OCI-LY7 (cell line): ENCODE data around the gene TPTE2. TPM values are rescaled to one million over a fixed set of nuclear protein-coding genes. Genes with fewer than 3 reads are reported as not detected.
"Not testable (repeated sequence)": the region's sequence is repeated elsewhere in the genome, so short reads cannot be mapped to it uniquely, and the experiment has no call there.

Experiments used
- BruUV-seq: library from RNA; stranded (reverse); fragments of 400-500 nt; replicated peaks from 2 replicates; lab custom pipeline; 2021; lab: Mats Ljungman, UMichigan
- CTCF ChIA-PET: fragments of 300-600 bp; sonication (Branson Sonifier 250); formaldehyde crosslinking; loops from one replicate; lab custom pipeline; 2022; ENCODE audit warnings: antibody characterized with exemption; ENCODE audit not compliant: unreplicated experiment; lab: Charles Lee
- POLR2A ChIA-PET: fragments of 300-600 bp; sonication (Branson Sonifier 250); formaldehyde crosslinking; loops from one replicate; lab custom pipeline; 2022; ENCODE audit warnings: antibody characterized with exemption; lab: Charles Lee
- DNase-seq: peaks from one replicate; pipeline ENCODE4 v3.0.0-alpha.2; 2015; ENCODE audit warnings: low spot score
- H2AFZ ChIP-seq: fragments of 200-600 bp; sonication (generic), shearing (Covaris generic); 2 replicates; pipeline ENCODE4 v1.6.1; 2014; ENCODE audit warnings: mild to moderate bottlenecking, antibody characterized with exemption, low read length, moderate library complexity
- H3K27ac ChIP-seq: fragments of 200-600 bp; sonication (generic); 2 replicates; pipeline ENCODE4 v1.5.1; 2014; ENCODE audit warnings: mixed run types, low read depth, mild to moderate bottlenecking, moderate library complexity, low read length, inconsistent platforms; ENCODE audit not compliant: poor library complexity, severe bottlenecking
- H3K36me3 ChIP-seq: fragments of 200-600 bp; sonication (generic); 2 replicates; pipeline ENCODE4 v1.6.1; 2014; ENCODE audit warnings: mild to moderate bottlenecking, antibody characterized with exemption, low read length, moderate library complexity, mixed read lengths; ENCODE audit not compliant: insufficient read depth
- H3K4me1 ChIP-seq: fragments of 200-600 bp; sonication (generic); 2 replicates; pipeline ENCODE4 v1.5.1; 2014; ENCODE audit warnings: mild to moderate bottlenecking, low read length; ENCODE audit not compliant: insufficient read depth, poor library complexity, severe bottlenecking
- H3K4me2 ChIP-seq: fragments of 200-600 bp; sonication (generic); 2 replicates; pipeline ENCODE4 v1.6.1; 2014; ENCODE audit warnings: mild to moderate bottlenecking, low read length
- H3K4me3 ChIP-seq: fragments of 200-600 bp; sonication (generic); 2 replicates; pipeline ENCODE4 v1.5.1; 2014; ENCODE audit warnings: mild to moderate bottlenecking, low read depth, low read length; ENCODE audit not compliant: poor library complexity, severe bottlenecking
- H3K79me2 ChIP-seq: fragments of 200-600 bp; sonication (generic); 2 replicates; pipeline ENCODE4 v1.6.1; 2016; ENCODE audit warnings: low read depth, mild to moderate bottlenecking, low read length, moderate library complexity, mixed read lengths; ENCODE audit not compliant: insufficient read depth
- H3K9me2 ChIP-seq: fragments of 200-600 bp; sonication (generic); 2 replicates; pipeline ENCODE4 v1.6.1; 2016; ENCODE audit warnings: mild to moderate bottlenecking, low read length, mixed read lengths; ENCODE audit not compliant: insufficient read depth
- H3K9me3 ChIP-seq: fragments of 200-600 bp; sonication (generic); 2 replicates; pipeline ENCODE4 v1.6.1; 2014; ENCODE audit warnings: mild to moderate bottlenecking, mixed run types, low read length, mixed read lengths
- H4K20me1 ChIP-seq: fragments of 200-600 bp; sonication (generic); 2 replicates; pipeline ENCODE4 v1.6.1; 2014; ENCODE audit warnings: mild to moderate bottlenecking, antibody characterized with exemption, low read length, moderate library complexity, mixed read lengths; ENCODE audit not compliant: insufficient read depth
- EZH2phosphoT487 ChIP-seq: fragments of 200-600 bp; sonication (generic); IDR thresholded peaks from 2 replicates; pipeline ENCODE4 v1.6.1; 2018; ENCODE audit warnings: low read depth, borderline replicate concordance, mild to moderate bottlenecking, mixed run types, antibody characterized with exemption, low read length, moderate library complexity, mixed read lengths
- intact Hi-C: fragments of 100-400 bp; cut with micrococcal nuclease; formaldehyde crosslinking; loops from one replicate; pipeline ENCODE4 v1.10.0; 2022; ENCODE audit not compliant: unreplicated experiment
- total RNA-seq, 2 experiments: library from RNA; depleted of rRNA in 1 of 2; stranded (reverse); fragments of >200 nt in 1 of 2; shearing (Covaris generic) in 1 of 2; gene quantifications; 2 replicates each; pipeline ENCODE4 v1.2.3, GENCODE V29; 2014 to 2022
- TF ChIP-seq, protein P1 (sequence below): fragments of 200-600 bp; sonication (generic); conservative IDR thresholded peaks from 2 replicates; pipeline ENCODE4 v1.5.1; 2014; ENCODE audit warnings: mild to moderate bottlenecking, antibody characterized with exemption, low read length, moderate library complexity, mixed read lengths

The TPTE2 gene
- total RNA-seq, 2 experiments from 2014 or later, result 0.27 TPM; not detected in 1

DNA sequence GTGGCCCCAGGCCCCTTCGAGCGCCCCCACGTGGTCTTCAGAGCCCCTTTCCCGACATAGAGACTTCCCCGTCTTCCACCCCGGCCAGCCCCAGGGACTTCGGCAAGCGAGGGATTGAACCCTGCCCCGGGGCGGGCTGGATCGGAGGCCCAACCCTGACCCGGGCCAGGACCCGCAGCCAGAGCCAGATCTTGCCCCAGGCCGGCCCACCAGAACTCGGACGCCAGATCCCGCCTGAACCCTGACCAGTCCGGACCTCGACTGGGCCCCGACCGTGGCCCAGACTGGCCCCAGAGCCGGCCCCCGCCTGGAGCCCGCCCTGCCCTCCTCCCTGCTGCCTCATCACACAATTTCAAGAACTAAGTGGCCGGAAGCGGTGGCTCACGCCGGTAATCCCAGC is 253 bp upstream of the TPTE2 start:
- H3K79me2 ChIP-seq, result no peaks in the 10 kb centered on the region
- H3K9me3 ChIP-seq, result no peaks in the 10 kb centered on the region
- no peak overlapping the region for H2AFZ ChIP-seq
- H3K36me3 ChIP-seq, result no peaks in the 10 kb centered on the region
- intact Hi-C loops, result no loop called here
- H4K20me1 ChIP-seq, result no peaks in the 10 kb centered on the region
- no peak overlapping the region for H3K4me3 ChIP-seq
- H3K9me2 ChIP-seq, result no peaks in the 10 kb centered on the region
- CTCF ChIA-PET, result no interaction called here
- BruUV-seq, result no TSS peak
- H3K4me1 ChIP-seq, result no peaks in the 10 kb centered on the region
- H3K27ac ChIP-seq, result no peak overlapping the region
- no peak for DNase-seq
- no peak overlapping the region for H3K4me2 ChIP-seq
- TF ChIP-seq EZH2phosphoT487, result no peak
- TF ChIP-seq, protein P1, sequence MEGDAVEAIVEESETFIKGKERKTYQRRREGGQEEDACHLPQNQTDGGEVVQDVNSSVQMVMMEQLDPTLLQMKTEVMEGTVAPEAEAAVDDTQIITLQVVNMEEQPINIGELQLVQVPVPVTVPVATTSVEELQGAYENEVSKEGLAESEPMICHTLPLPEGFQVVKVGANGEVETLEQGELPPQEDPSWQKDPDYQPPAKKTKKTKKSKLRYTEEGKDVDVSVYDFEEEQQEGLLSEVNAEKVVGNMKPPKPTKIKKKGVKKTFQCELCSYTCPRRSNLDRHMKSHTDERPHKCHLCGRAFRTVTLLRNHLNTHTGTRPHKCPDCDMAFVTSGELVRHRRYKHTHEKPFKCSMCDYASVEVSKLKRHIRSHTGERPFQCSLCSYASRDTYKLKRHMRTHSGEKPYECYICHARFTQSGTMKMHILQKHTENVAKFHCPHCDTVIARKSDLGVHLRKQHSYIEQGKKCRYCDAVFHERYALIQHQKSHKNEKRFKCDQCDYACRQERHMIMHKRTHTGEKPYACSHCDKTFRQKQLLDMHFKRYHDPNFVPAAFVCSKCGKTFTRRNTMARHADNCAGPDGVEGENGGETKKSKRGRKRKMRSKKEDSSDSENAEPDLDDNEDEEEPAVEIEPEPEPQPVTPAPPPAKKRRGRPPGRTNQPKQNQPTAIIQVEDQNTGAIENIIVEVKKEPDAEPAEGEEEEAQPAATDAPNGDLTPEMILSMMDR, result no peak
- POLR2A ChIA-PET, result no interaction called here

DNA sequence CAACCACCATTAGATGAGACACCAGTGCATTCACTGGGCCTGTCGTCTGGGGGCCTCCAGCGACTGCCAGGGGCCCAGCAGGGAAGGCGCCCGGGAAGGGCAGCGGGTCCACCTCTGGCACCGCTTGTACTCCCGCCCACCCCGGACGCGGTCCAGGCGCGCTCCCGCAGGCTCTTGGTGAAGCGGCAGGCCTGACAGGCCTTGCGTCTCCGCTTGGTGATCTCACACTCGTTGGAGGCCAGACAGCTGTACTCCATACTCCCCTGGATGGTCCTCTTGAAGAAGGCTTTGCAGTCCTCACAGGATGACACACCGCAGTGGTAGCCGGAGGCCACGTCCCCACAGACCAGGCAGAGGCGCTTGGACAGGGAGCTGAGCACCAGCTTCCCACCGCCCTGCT is 660 bp downstream of the TPTE2 start:
- H4K20me1 ChIP-seq, BruUV-seq, H3K36me3 ChIP-seq, DNase-seq, H2AFZ ChIP-seq, H3K4me3 ChIP-seq, intact Hi-C loops, H3K27ac ChIP-seq, H3K9me3 ChIP-seq, H3K79me2 ChIP-seq, CTCF ChIA-PET, POLR2A ChIA-PET, H3K4me2 ChIP-seq, H3K9me2 ChIP-seq, H3K4me1 ChIP-seq: not testable (repeated sequence)

DNA sequence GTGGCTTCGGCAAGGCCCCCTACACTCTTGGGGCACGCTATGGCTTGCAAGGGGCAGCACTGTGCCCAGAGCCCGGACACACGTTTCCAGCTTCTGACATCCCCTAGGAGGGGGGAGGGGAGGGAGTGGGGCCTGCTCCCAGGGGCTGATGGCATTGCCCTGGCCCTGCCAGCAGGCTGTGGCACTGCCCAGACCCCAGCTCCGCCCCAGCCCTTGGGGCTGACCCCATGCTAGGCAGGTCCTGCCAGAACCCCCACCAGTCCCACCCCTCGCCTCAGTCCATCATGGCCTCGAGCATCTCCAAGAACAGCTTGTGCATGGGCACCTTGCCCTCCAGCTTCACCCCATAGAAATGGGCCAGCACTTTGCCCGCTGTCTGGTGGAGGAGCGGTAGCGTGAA is 1.6 kb downstream of the TPTE2 start:
- H3K36me3 ChIP-seq, H3K9me3 ChIP-seq, H3K79me2 ChIP-seq, H3K4me3 ChIP-seq, BruUV-seq, H4K20me1 ChIP-seq, POLR2A ChIA-PET, H3K27ac ChIP-seq, H2AFZ ChIP-seq, intact Hi-C loops, H3K4me1 ChIP-seq, H3K9me2 ChIP-seq, DNase-seq, H3K4me2 ChIP-seq, CTCF ChIA-PET: not testable (repeated sequence)

DNA sequence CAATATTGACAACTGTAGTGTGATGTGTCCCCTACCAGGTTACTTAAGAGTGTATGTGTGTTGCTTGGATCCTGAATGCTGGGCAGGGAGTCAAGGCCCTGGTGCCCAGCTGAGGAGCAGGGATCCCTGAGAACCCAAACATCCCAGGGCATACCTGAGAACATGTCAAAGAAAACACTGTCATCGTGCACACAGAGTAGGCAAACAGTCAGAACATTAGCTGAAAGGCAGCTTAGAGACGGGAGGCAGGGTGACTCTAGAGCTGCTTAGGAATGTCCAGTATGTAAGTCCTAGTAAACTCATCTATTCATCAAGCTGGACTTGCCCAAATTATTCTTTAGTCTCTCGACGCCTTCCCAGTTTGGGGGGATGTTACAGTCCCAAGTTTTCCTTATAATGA is 4.0 kb downstream of the TPTE2 start:
- BruUV-seq, intact Hi-C loops, H3K9me3 ChIP-seq, H3K4me1 ChIP-seq, H3K9me2 ChIP-seq, H3K36me3 ChIP-seq, H3K27ac ChIP-seq, H2AFZ ChIP-seq, H3K79me2 ChIP-seq, H3K4me2 ChIP-seq, CTCF ChIA-PET, H4K20me1 ChIP-seq, DNase-seq, H3K4me3 ChIP-seq: not testable (repeated sequence)
- POLR2A ChIA-PET, result interaction anchor here (0.6 kb wide), 1 partner anchor 334 kb away, joined by 3 read pairs; no protein-coding TSS in a partner anchor

DNA sequence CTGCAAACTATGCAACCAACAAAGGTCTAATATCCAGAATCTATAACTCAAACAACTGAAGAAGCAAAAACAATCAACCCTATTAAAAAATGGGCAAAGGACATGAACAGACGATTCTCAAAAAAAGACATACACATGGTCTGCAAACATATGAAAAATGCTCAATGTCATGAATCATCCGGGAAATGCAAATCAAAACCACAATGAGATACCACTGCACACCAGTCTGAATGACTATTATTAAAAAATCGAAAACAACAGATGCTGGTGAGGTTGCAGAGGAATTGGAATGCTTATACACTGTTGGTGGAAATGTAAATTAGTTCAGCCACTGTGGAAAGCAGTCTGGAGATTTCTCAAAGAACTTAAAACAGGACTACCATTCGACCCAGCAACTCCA is 12.1 kb downstream of the TPTE2 start:
- H3K4me1 ChIP-seq, POLR2A ChIA-PET, CTCF ChIA-PET: not testable (repeated sequence)

DNA sequence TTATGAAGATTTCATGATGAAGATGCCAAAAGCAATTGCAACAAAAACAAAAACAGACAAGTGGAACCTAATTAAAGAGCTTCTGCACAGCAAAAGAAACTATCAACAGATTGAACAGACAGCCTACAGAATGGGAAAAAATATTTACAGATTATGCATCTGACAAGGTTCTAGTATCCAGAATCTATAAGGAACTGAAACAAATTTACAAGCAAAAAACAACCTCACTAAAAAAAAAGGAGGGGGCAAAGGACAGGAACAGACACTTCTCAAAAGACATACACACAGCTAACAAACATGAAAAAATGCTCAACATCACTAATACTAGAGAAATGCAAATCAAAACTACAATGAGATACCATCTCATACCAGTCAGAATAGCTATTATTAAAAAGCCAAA is 35.7 kb downstream of the TPTE2 start:
- H3K9me2 ChIP-seq, BruUV-seq, CTCF ChIA-PET, DNase-seq, intact Hi-C loops, H3K36me3 ChIP-seq, H3K9me3 ChIP-seq, H3K79me2 ChIP-seq, H3K4me3 ChIP-seq, H4K20me1 ChIP-seq, H3K4me2 ChIP-seq, H2AFZ ChIP-seq, H3K27ac ChIP-seq, H3K4me1 ChIP-seq: not testable (repeated sequence)
- POLR2A ChIA-PET, result interaction anchor here (0.8 kb wide), 1 partner anchor 44 kb away, joined by 4 read pairs; no protein-coding TSS in a partner anchor

More for the DNA sequence above, 12.1 kb downstream of the TPTE2 start:
- H2AFZ ChIP-seq, H4K20me1 ChIP-seq, H3K4me2 ChIP-seq, H3K4me3 ChIP-seq, DNase-seq, H3K36me3 ChIP-seq, H3K79me2 ChIP-seq, H3K9me3 ChIP-seq, BruUV-seq, H3K27ac ChIP-seq, H3K9me2 ChIP-seq, intact Hi-C loops: not testable (repeated sequence)
